ENCODE results near the gene BTNL2.

GRCh38 chr6:32411566-32412327 lies 4.8 kb upstream of the BTNL2 start:
- TF ChIP-seq POLR2A (IDR thresholded peaks at IDR 0.05) (no peak), CTCF (IDR thresholded peaks at IDR 0.05) (no peak)
